Liver (tissue), 3 donors: ENCODE data around the gene TPD52L1.

Experiments
- CTCF ChIP-seq: fragments of 150-350 bp; IDR thresholded peaks from 2 replicates; pipeline ENCODE4 v1.5.1; 2017; ENCODE audit warnings: improper control_type of control experiment, low read depth, low read length; ENCODE audit not compliant: missing input control
- EGR1 ChIP-seq, 2 donors: IDR thresholded peaks; 2 replicates each; pipeline ENCODE4 v1.6.1; 2016 to 2018; ENCODE audit warnings: antibody characterized with exemption in 2 of 2, low read depth in 2 of 2
- HNF4G ChIP-seq: IDR thresholded peaks from 2 replicates; pipeline ENCODE4 v1.6.1; 2016; ENCODE audit warnings: antibody characterized with exemption
- RAD21 ChIP-seq, 2 donors: IDR thresholded peaks; 2 replicates each; pipeline ENCODE4 v1.6.1; 2016; ENCODE audit warnings: antibody characterized with exemption in 2 of 2, mild to moderate bottlenecking in 2 of 2
- RXRA ChIP-seq, 2 donors: IDR thresholded peaks; 2 replicates each; pipeline ENCODE4 v1.6.1; 2017 to 2018; ENCODE audit warnings: antibody characterized with exemption in 2 of 2, mild to moderate bottlenecking in 1 of 2
- YY1 ChIP-seq: IDR thresholded peaks from 2 replicates; pipeline ENCODE4 v1.6.1; 2016; ENCODE audit warnings: antibody characterized with exemption, mild to moderate bottlenecking
- TF ChIP-seq, protein P1 (sequence below): IDR thresholded peaks from 2 replicates; pipeline ENCODE4 v1.6.1; 2016; ENCODE audit warnings: antibody characterized with exemption
- TF ChIP-seq, protein P2 (sequence below): IDR thresholded peaks from 2 replicates; pipeline ENCODE4 v1.6.1; 2016; ENCODE audit warnings: antibody characterized with exemption
- TF ChIP-seq, protein P3 (sequence below): IDR thresholded peaks from 2 replicates; pipeline ENCODE4 v1.6.1; 2016; ENCODE audit warnings: antibody characterized with exemption, mild to moderate bottlenecking
- donor health status: healthy.
- donor health status: healthy.

DNA sequence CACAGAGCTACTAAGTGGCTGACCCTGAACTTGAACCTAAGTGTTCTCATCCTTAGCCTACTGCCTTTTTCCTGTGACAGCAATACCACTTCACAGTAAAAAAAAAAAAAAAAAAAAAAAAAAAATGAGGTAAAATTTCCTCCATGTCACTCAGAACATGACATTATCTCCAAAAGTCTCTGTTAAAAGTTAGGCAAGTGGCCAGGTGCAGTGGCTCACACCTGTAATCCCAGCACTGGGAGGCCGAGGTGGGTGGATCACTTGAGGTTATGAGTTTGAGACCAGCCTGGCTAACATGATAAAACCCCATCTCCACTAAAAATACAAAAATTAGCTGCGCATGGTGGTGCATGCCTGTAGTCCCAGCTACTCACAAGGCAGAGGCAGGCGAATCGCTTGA is 159.4 kb downstream of the TPD52L1 start:
- TF ChIP-seq CTCF (no peak), HNF4G (no peak), YY1 (no peak), EGR1 (IDR thresholded peaks at IDR 0.05; ENCODE audit: low read depth in 2 of 2) (no peak), RXRA (IDR thresholded peaks at IDR 0.05) (no peak), RAD21 (IDR thresholded peaks at IDR 0.05) (no peak)
- TF ChIP-seq, protein P1, sequence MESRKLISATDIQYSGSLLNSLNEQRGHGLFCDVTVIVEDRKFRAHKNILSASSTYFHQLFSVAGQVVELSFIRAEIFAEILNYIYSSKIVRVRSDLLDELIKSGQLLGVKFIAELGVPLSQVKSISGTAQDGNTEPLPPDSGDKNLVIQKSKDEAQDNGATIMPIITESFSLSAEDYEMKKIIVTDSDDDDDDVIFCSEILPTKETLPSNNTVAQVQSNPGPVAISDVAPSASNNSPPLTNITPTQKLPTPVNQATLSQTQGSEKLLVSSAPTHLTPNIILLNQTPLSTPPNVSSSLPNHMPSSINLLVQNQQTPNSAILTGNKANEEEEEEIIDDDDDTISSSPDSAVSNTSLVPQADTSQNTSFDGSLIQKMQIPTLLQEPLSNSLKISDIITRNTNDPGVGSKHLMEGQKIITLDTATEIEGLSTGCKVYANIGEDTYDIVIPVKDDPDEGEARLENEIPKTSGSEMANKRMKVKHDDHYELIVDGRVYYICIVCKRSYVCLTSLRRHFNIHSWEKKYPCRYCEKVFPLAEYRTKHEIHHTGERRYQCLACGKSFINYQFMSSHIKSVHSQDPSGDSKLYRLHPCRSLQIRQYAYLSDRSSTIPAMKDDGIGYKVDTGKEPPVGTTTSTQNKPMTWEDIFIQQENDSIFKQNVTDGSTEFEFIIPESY = no peak
- TF ChIP-seq, protein P2, sequence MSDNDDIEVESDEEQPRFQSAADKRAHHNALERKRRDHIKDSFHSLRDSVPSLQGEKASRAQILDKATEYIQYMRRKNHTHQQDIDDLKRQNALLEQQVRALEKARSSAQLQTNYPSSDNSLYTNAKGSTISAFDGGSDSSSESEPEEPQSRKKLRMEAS = no peak
- TF ChIP-seq, protein P3, sequence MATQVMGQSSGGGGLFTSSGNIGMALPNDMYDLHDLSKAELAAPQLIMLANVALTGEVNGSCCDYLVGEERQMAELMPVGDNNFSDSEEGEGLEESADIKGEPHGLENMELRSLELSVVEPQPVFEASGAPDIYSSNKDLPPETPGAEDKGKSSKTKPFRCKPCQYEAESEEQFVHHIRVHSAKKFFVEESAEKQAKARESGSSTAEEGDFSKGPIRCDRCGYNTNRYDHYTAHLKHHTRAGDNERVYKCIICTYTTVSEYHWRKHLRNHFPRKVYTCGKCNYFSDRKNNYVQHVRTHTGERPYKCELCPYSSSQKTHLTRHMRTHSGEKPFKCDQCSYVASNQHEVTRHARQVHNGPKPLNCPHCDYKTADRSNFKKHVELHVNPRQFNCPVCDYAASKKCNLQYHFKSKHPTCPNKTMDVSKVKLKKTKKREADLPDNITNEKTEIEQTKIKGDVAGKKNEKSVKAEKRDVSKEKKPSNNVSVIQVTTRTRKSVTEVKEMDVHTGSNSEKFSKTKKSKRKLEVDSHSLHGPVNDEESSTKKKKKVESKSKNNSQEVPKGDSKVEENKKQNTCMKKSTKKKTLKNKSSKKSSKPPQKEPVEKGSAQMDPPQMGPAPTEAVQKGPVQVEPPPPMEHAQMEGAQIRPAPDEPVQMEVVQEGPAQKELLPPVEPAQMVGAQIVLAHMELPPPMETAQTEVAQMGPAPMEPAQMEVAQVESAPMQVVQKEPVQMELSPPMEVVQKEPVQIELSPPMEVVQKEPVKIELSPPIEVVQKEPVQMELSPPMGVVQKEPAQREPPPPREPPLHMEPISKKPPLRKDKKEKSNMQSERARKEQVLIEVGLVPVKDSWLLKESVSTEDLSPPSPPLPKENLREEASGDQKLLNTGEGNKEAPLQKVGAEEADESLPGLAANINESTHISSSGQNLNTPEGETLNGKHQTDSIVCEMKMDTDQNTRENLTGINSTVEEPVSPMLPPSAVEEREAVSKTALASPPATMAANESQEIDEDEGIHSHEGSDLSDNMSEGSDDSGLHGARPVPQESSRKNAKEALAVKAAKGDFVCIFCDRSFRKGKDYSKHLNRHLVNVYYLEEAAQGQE = no peak
